IPS-20b (cell line): ENCODE data around the gene KEL.

Experiments used
- H3K27ac ChIP-seq: one replicate; pipeline ENCODE4 v1.5.1; 2013; ENCODE audit warnings: low read length
- H3K27me3 ChIP-seq: 2 replicates; pipeline ENCODE4 v1.6.1; 2013; ENCODE audit warnings: mild to moderate bottlenecking, low read length, inconsistent platforms; ENCODE audit not compliant: insufficient read depth
- H3K36me3 ChIP-seq: 2 replicates; pipeline ENCODE4 v1.6.1; 2013; ENCODE audit warnings: low read depth, mild to moderate bottlenecking, inconsistent platforms, low read length, moderate library complexity; ENCODE audit not compliant: insufficient read depth
- H3K4me1 ChIP-seq: 2 replicates; pipeline ENCODE4 v1.6.1; 2013; ENCODE audit warnings: mild to moderate bottlenecking, control low read depth, inconsistent platforms, low read length, moderate library complexity; ENCODE audit not compliant: insufficient read depth
- H3K4me3 ChIP-seq: 2 replicates; pipeline ENCODE4 v1.5.1; 2013; ENCODE audit warnings: mild to moderate bottlenecking, low read length, inconsistent platforms
- H3K9ac ChIP-seq: 2 replicates; pipeline ENCODE4 v1.6.1; 2013; ENCODE audit warnings: low read depth, mild to moderate bottlenecking, inconsistent platforms, low read length, moderate library complexity
- H3K9me3 ChIP-seq: 2 replicates; pipeline ENCODE4 v1.6.1; 2013; ENCODE audit warnings: mild to moderate bottlenecking, low read depth, low read length, inconsistent platforms; ENCODE audit not compliant: insufficient read depth

The KEL gene

GRCh38 chr7:142894112-142894984 lies 67.8 kb downstream of the KEL start:
- Histone ChIP-seq H3K36me3 (no peaks in the 10 kb centered on the region), H3K27ac (no peak overlapping the region), H3K4me1 (0 out of 2 replicates have a peak, but pooled peaks cover 2% of the 10 kb centered on the region), H3K9ac (no peak overlapping the region), H3K9me3 (no peaks in the 10 kb centered on the region), H3K4me3 (no peak overlapping the region), H3K27me3 (no peaks in the 10 kb centered on the region)

GRCh38 chr7:142892951-142893350 lies 69.2 kb downstream of the KEL start:
- H3K4me3 ChIP-seq, result no peak overlapping the region
- no peaks in the 10 kb centered on the region for H3K4me1 ChIP-seq
- no peaks in the 10 kb centered on the region for H3K27me3 ChIP-seq

GRCh38 chr7:142891490-142892082 lies 70.6 kb downstream of the KEL start:
- Histone ChIP-seq H3K4me3 (no peak overlapping the region), H3K36me3 (no peaks in the 10 kb centered on the region), H3K9me3 (no peaks in the 10 kb centered on the region), H3K27ac (no peak overlapping the region), H3K9ac (no peak overlapping the region), H3K4me1 (no peaks in the 10 kb centered on the region), H3K27me3 (no peaks in the 10 kb centered on the region)

More at GRCh38 chr7:142892951-142893350, 69.2 kb downstream of the KEL start:
- no peak overlapping the region for H3K27ac ChIP-seq
- no peaks in the 10 kb centered on the region for H3K36me3 ChIP-seq
- H3K9ac ChIP-seq, result no peak overlapping the region
- H3K9me3 ChIP-seq, result no peaks in the 10 kb centered on the region
